H9 (cell line): ENCODE results near the gene CNDP1. TPM values are rescaled to one million over a fixed set of nuclear protein-coding genes. Genes with fewer than 3 reads are reported as not detected.

Experiments
- DNase-seq: peaks from one replicate; pipeline ENCODE4 v3.0.0-alpha.2; 2017
- H2AFZ ChIP-seq: one replicate; pipeline ENCODE4 v1.6.1; 2013; ENCODE audit warnings: mild to moderate bottlenecking, low read length, control low read depth, moderate library complexity
- H2AK5ac ChIP-seq: 2 replicates; pipeline ENCODE4 v1.6.1; 2013; ENCODE audit warnings: low read length, control low read depth, mixed read lengths; ENCODE audit not compliant: insufficient read length
- H2BK120ac ChIP-seq: one replicate; pipeline ENCODE4 v1.6.1; 2013; ENCODE audit warnings: low read depth, mild to moderate bottlenecking, low read length, control low read depth, inconsistent platforms; ENCODE audit not compliant: poor library complexity, severe bottlenecking
- H2BK12ac ChIP-seq: 2 replicates; pipeline ENCODE4 v1.6.1; 2013; ENCODE audit warnings: low read length, control low read depth, mixed read lengths, low read depth; ENCODE audit not compliant: insufficient read length
- H2BK15ac ChIP-seq: 2 replicates; pipeline ENCODE4 v1.6.1; 2013; ENCODE audit warnings: low read depth, low read length, control low read depth
- H2BK20ac ChIP-seq: one replicate; pipeline ENCODE4 v1.6.1; 2013; ENCODE audit warnings: low read depth, mild to moderate bottlenecking, low read length, control low read depth, inconsistent platforms; ENCODE audit not compliant: poor library complexity, severe bottlenecking
- H2BK5ac ChIP-seq: 2 replicates; pipeline ENCODE4 v1.6.1; 2013; ENCODE audit warnings: low read length, control low read depth, mixed read lengths; ENCODE audit not compliant: insufficient read length
- H3K14ac ChIP-seq: 2 replicates; pipeline ENCODE4 v1.6.1; 2013; ENCODE audit warnings: low read length, control low read depth; ENCODE audit not compliant: insufficient read depth
- H3K18ac ChIP-seq: 2 replicates; pipeline ENCODE4 v1.6.1; 2013; ENCODE audit warnings: low read depth, mild to moderate bottlenecking, mixed read lengths, low read length, control low read depth; ENCODE audit not compliant: insufficient read length
- H3K23ac ChIP-seq: 2 replicates; pipeline ENCODE4 v1.6.1; 2013; ENCODE audit warnings: low read length, control low read depth, mixed read lengths, low read depth; ENCODE audit not compliant: insufficient read length
- H3K23me2 ChIP-seq: 2 replicates; pipeline ENCODE4 v1.6.1; 2013; ENCODE audit warnings: low read depth, mild to moderate bottlenecking, mixed read lengths, low read length, control low read depth; ENCODE audit not compliant: insufficient read length, poor library complexity, severe bottlenecking
- H3K27ac ChIP-seq: 2 replicates; pipeline ENCODE4 v1.5.1; 2013; ENCODE audit warnings: low read length, control low read depth, mixed read lengths, low read depth; ENCODE audit not compliant: insufficient read length
- H3K27me3 ChIP-seq: 2 replicates; pipeline ENCODE4 v1.6.1; 2013; ENCODE audit warnings: low read length, control low read depth, inconsistent platforms; ENCODE audit not compliant: insufficient read depth
- H3K4ac ChIP-seq: 2 replicates; pipeline ENCODE4 v1.6.1; 2013; ENCODE audit warnings: low read depth, mild to moderate bottlenecking, control low read depth, inconsistent platforms, low read length, moderate library complexity
- H3K4me1 ChIP-seq: 2 replicates; pipeline ENCODE4 v1.6.1; 2013; ENCODE audit warnings: low read length, control low read depth, inconsistent platforms; ENCODE audit not compliant: insufficient read depth
- H3K4me2 ChIP-seq: 2 replicates; pipeline ENCODE4 v1.6.1; 2013; ENCODE audit warnings: low read length, control low read depth, mixed read lengths; ENCODE audit not compliant: insufficient read length, insufficient read depth
- H3K56ac ChIP-seq: 2 replicates; pipeline ENCODE4 v1.6.1; 2013; ENCODE audit warnings: low read depth, mild to moderate bottlenecking, mixed read lengths, low read length, control low read depth; ENCODE audit not compliant: insufficient read length
- H3K79me1 ChIP-seq: 2 replicates; pipeline ENCODE4 v1.6.1; 2013; ENCODE audit warnings: low read depth, mild to moderate bottlenecking, moderate library complexity, low read length, control low read depth, inconsistent platforms; ENCODE audit not compliant: insufficient read depth, poor library complexity, severe bottlenecking
- H3K79me2 ChIP-seq: 2 replicates; pipeline ENCODE4 v1.6.1; 2013; ENCODE audit warnings: low read length, control low read depth, inconsistent platforms; ENCODE audit not compliant: insufficient read depth
- H3K9ac ChIP-seq: 2 replicates; pipeline ENCODE4 v1.6.1; 2013; ENCODE audit warnings: low read length, control low read depth, mixed read lengths; ENCODE audit not compliant: insufficient read length; ENCODE audit errors: extremely low read depth
- H3K9me3 ChIP-seq: one replicate; pipeline ENCODE4 v1.6.1; 2013; ENCODE audit warnings: low read depth, low read length, inconsistent platforms; ENCODE audit not compliant: control insufficient read depth
- H3T11ph ChIP-seq: one replicate; pipeline ENCODE4 v1.6.1; 2013; ENCODE audit warnings: mild to moderate bottlenecking, low read length, control low read depth, inconsistent platforms
- H4K20me1 ChIP-seq: one replicate; pipeline ENCODE4 v1.6.1; 2013; ENCODE audit not compliant: control insufficient read depth, insufficient read length, insufficient read depth
- H4K5ac ChIP-seq: 2 replicates; pipeline ENCODE4 v1.6.1; 2013; ENCODE audit warnings: low read depth, mild to moderate bottlenecking, mixed read lengths, low read length, control low read depth; ENCODE audit not compliant: insufficient read length
- H4K8ac ChIP-seq: replicated peaks from 2 replicates; pipeline ENCODE4 v1.6.1; 2013; ENCODE audit warnings: low read length, control low read depth, mixed read lengths, low read depth; ENCODE audit not compliant: insufficient read length
- H4K91ac ChIP-seq: 2 replicates; pipeline ENCODE4 v1.6.1; 2013; ENCODE audit warnings: low read depth, mild to moderate bottlenecking, moderate library complexity, mixed read lengths, low read length, control low read depth; ENCODE audit not compliant: insufficient read length
- H3K27ac Mint-ChIP-seq, 3 experiments: 2 replicates in 2 of 3; 3 replicates in 1 of 3; pipeline ENCODE4 v1.8.0; 2020 to 2021; ENCODE audit warnings: mixed read lengths in 3 of 3, mild to moderate bottlenecking in 1 of 3, moderate library complexity in 1 of 3
- H3K27me3 Mint-ChIP-seq: 2 replicates; pipeline ENCODE4 v1.8.0; 2021; ENCODE audit warnings: low read depth, mild to moderate bottlenecking, moderate library complexity, mixed read lengths
- H3K36me3 Mint-ChIP-seq, 3 experiments: 2 replicates in 2 of 3; 3 replicates in 1 of 3; pipeline ENCODE4 v1.8.0; 2020 to 2021; ENCODE audit warnings: low read depth in 3 of 3, mixed read lengths in 3 of 3; ENCODE audit not compliant: insufficient read depth in 1 of 3
- H3K4me1 Mint-ChIP-seq, 2 experiments: 2 replicates each; pipeline ENCODE4 v1.8.0; 2020; ENCODE audit warnings: mixed read lengths in 2 of 2
- H3K4me3 Mint-ChIP-seq, 2 experiments: 2 replicates in 1 of 2; 3 replicates in 1 of 2; pipeline ENCODE4 v1.8.0; 2020 to 2021; ENCODE audit warnings: mild to moderate bottlenecking in 2 of 2, mixed read lengths in 2 of 2, moderate library complexity in 1 of 2
- H3K9me3 Mint-ChIP-seq, 2 experiments: 2 replicates in 1 of 2; 3 replicates in 1 of 2; pipeline ENCODE4 v1.8.0; 2020; ENCODE audit warnings: mild to moderate bottlenecking in 2 of 2, mixed read lengths in 2 of 2, moderate library complexity in 1 of 2
- WGBS: extraction: QIAGEN DNeasy Blood & Tissue Kit; methylation state at CpG from one replicate; pipeline ENCODE4 v1.1.7; 2013; ENCODE audit warnings: missing lambda C conversion rate, low lambda C conversion rate, mixed read lengths; ENCODE audit not compliant: insufficient read length; ENCODE audit errors: extremely low coverage; 5-methylcytosine and 5-hydroxymethylcytosine counted together
- total RNA-seq: library from RNA; stranded (reverse); gene quantifications from 2 replicates; pipeline ENCODE4 v1.2.1, GENCODE V29; 2021
- TF ChIP-seq, protein P1 (sequence below): fragments of 200-600 bp; sonication (generic); conservative IDR thresholded peaks from 3 replicates; pipeline ENCODE4 v1.8.0; 2021; ENCODE audit warnings: antibody characterized with exemption, mild to moderate bottlenecking

The CNDP1 gene
- total RNA-seq, 1 experiment from 2014 or later = not detected

DNA sequence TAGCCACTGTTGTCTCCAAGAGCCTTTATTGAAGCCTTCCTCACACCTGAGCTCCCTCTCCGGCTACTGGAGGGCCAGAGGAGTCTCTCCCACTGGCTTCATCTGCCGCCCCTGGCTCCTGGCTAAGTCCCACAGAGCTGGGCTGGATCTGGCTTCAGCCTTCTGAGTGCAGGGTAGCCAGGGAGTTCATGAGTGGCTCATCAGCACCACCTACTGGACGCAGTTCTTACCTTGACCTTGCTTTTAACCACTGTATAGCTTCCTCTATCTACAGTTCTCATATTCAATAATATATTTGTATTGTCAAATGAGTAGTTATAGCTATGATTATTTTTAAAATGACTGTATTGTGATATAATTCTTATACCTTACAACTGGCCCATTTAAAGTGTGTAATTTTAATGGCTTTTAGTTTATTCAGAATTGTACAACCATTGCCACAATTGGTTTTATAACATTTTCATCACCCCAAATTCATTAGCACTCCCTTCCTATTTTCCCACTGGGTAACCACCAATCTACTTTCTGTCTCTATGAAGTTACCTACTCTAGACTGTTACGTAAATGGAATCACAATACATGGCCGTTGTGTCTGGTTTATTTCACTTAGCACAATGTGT is 17.7 kb downstream of the CNDP1 start:
- Histone ChIP-seq H3K79me1 (no peaks in the 10 kb centered on the region), H4K5ac (no peak overlapping the region), H3K23ac (no peak overlapping the region), H3K4me1 (no peaks in the 10 kb centered on the region), H4K91ac (no peak overlapping the region), H4K8ac (no peak overlapping the region), H3K4ac (no peak overlapping the region), H2BK120ac (no peak overlapping the region), H2AFZ (no peak overlapping the region), H3K9ac (no peak overlapping the region), H2BK15ac (no peak overlapping the region), H3K56ac (no peak overlapping the region), H3K23me2 (no peaks in the 10 kb centered on the region), H3K79me2 (no peaks in the 10 kb centered on the region), H3K18ac (no peak overlapping the region), H3K14ac (no peak overlapping the region), H3K27me3 (no peaks in the 10 kb centered on the region), H4K20me1 (no peaks in the 10 kb centered on the region), H3K27ac (no peak overlapping the region), H2AK5ac (no peak overlapping the region), H3K4me2 (no peak overlapping the region), H2BK12ac (no peak overlapping the region), H3K9me3 (peaks cover 10% of the 10 kb centered on the region), H2BK5ac (no peak overlapping the region), H3T11ph (no peak overlapping the region), H2BK20ac (no peak overlapping the region)
- TF ChIP-seq, protein P1, sequence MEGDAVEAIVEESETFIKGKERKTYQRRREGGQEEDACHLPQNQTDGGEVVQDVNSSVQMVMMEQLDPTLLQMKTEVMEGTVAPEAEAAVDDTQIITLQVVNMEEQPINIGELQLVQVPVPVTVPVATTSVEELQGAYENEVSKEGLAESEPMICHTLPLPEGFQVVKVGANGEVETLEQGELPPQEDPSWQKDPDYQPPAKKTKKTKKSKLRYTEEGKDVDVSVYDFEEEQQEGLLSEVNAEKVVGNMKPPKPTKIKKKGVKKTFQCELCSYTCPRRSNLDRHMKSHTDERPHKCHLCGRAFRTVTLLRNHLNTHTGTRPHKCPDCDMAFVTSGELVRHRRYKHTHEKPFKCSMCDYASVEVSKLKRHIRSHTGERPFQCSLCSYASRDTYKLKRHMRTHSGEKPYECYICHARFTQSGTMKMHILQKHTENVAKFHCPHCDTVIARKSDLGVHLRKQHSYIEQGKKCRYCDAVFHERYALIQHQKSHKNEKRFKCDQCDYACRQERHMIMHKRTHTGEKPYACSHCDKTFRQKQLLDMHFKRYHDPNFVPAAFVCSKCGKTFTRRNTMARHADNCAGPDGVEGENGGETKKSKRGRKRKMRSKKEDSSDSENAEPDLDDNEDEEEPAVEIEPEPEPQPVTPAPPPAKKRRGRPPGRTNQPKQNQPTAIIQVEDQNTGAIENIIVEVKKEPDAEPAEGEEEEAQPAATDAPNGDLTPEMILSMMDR = peak; percentile 90
- H3K9me3 Mint-ChIP-seq = peaks cover 39 to 46% of the 10 kb centered on the region in 2 experiments
- no peaks in the 10 kb centered on the region; a peak in 1 of 4 replicates for H3K4me1 Mint-ChIP-seq
- peaks cover 10 to 27% (median 18%) of the 10 kb centered on the region in 3 experiments for H3K36me3 Mint-ChIP-seq
- no peak overlapping the region; a peak in 1 of 7 replicates for H3K27ac Mint-ChIP-seq
- no CpG with 5 or more reads among the region's 5 CpGs for WGBS
- H3K4me3 Mint-ChIP-seq = no peak overlapping the region
- peak; percentile 82 for DNase-seq
- peaks cover 11% of the 10 kb centered on the region for H3K27me3 Mint-ChIP-seq
